HepG2 (cell line): ENCODE data around the gene HSP90AB1. TPM values are rescaled to one million over a fixed set of nuclear protein-coding genes. Genes with fewer than 3 reads are reported as not detected.

Experiments
- ATF1 ChIP-seq: IDR thresholded peaks from 2 replicates; pipeline ENCODE4 v1.6.1; 2016; ENCODE audit warnings: mild to moderate bottlenecking, control low read depth
- GATAD2A ChIP-seq: IDR thresholded peaks from 2 replicates; pipeline ENCODE4 v1.6.1; 2016
- MED13 ChIP-seq: sonication (generic); formaldehyde crosslinking; IDR thresholded peaks from 2 replicates; pipeline ENCODE4 v1.5.0; 2020; ENCODE audit warnings: missing genetic modification reagents
- MEIS2 ChIP-seq: sonication (generic); formaldehyde crosslinking; IDR thresholded peaks from 2 replicates; pipeline ENCODE4 v1.9.0; 2021; ENCODE audit warnings: mild to moderate bottlenecking, missing genetic modification reagents
- NCOA2 ChIP-seq: sonication (generic); formaldehyde crosslinking; IDR thresholded peaks from 2 replicates; pipeline ENCODE4 v1.8.0; 2022; ENCODE audit warnings: inconsistent platforms
- RARA ChIP-seq: IDR thresholded peaks from 2 replicates; pipeline ENCODE4 v1.6.1; 2016; ENCODE audit warnings: missing genetic modification reagents, missing compliant biosample characterization
- TFDP1 ChIP-seq: IDR thresholded peaks from 2 replicates; pipeline ENCODE4 v1.6.1; 2016; ENCODE audit warnings: missing compliant biosample characterization, missing genetic modification reagents, borderline replicate concordance
- ZNF274 ChIP-seq: sonication (generic); formaldehyde crosslinking; IDR thresholded peaks from 2 replicates; pipeline ENCODE4 v1.5.1; 2020; ENCODE audit warnings: mild to moderate bottlenecking, missing genetic modification reagents
- ZNF546 ChIP-seq: sonication (generic); formaldehyde crosslinking; conservative IDR thresholded peaks from 2 replicates; pipeline ENCODE4 v1.8.1; 2023; ENCODE audit warnings: mild to moderate bottlenecking, missing genetic modification reagents
- ZNF724P ChIP-seq: sonication (generic); formaldehyde crosslinking; IDR thresholded peaks from 2 replicates; pipeline ENCODE4 v1.8.0; 2022; ENCODE audit warnings: missing genetic modification reagents, borderline replicate concordance
- ZNF770 ChIP-seq: sonication (generic); formaldehyde crosslinking; IDR thresholded peaks from 2 replicates; pipeline ENCODE4 v1.5.0; 2020; ENCODE audit warnings: mild to moderate bottlenecking, missing genetic modification reagents
- ZNF850 ChIP-seq: sonication (generic); formaldehyde crosslinking; conservative IDR thresholded peaks from 2 replicates; pipeline ENCODE4 v1.9.0; 2021; ENCODE audit warnings: mild to moderate bottlenecking, missing genetic modification reagents
- polyA plus RNA-seq, 8 experiments: library from polyadenylated mRNA; depleted of rRNA in 3 of 8; stranded (reverse) in 7 of 8; unstranded in 1 of 8; fragments of >200 nt; fragmentation: Illumina TruSeq in 4 of 8; extraction: Trizol in 4 of 8; gene quantifications; 2 replicates each; pipeline versions ENCODE4 v1.2.1 to v1.2.3, GENCODE V29; 2011 to 2016; ENCODE audit warnings: low read depth in 4 of 8, missing spikeins in 1 of 8, mixed read lengths in 1 of 8; ENCODE audit not compliant: insufficient read depth in 1 of 8
- total RNA-seq, 5 experiments: library from RNA; depleted of rRNA; stranded (reverse); fragments of >200 nt; fragmentation: Illumina TruSeq; extraction: Trizol; gene quantifications; 2 replicates each; pipeline ENCODE4 v1.2.3, GENCODE V29; 2016; ENCODE audit warnings: low read depth in 1 of 5
- TF ChIP-seq, protein P1 (sequence below): sonication (generic); formaldehyde crosslinking; IDR thresholded peaks from 2 replicates; pipeline ENCODE4 v1.5.0; 2020; ENCODE audit warnings: missing genetic modification reagents, mild to moderate bottlenecking, borderline replicate concordance
- TF ChIP-seq, protein P2 (sequence below): sonication (generic); formaldehyde crosslinking; IDR thresholded peaks from 2 replicates; pipeline ENCODE4 v1.5.0; 2020; ENCODE audit warnings: mild to moderate bottlenecking, low read depth, missing genetic modification reagents, borderline replicate concordance
- TF ChIP-seq, protein P3 (sequence below): sonication (generic); formaldehyde crosslinking; IDR thresholded peaks from 2 replicates; pipeline ENCODE4 v1.9.0; 2022; ENCODE audit warnings: missing genetic modification reagents, mild to moderate bottlenecking, borderline replicate concordance
- TF ChIP-seq, protein P4 (sequence below): sonication (generic); formaldehyde crosslinking; IDR thresholded peaks from 2 replicates; pipeline ENCODE4 v1.5.0; 2020; ENCODE audit warnings: missing genetic modification reagents

HSP90AB1 gene
- total and polyA plus RNA-seq, 2 of the 13 experiments (the other 11 are each of a cell fraction or from before 2014, with no cell fraction given): 1,325 to 1,472 TPM

DNA sequence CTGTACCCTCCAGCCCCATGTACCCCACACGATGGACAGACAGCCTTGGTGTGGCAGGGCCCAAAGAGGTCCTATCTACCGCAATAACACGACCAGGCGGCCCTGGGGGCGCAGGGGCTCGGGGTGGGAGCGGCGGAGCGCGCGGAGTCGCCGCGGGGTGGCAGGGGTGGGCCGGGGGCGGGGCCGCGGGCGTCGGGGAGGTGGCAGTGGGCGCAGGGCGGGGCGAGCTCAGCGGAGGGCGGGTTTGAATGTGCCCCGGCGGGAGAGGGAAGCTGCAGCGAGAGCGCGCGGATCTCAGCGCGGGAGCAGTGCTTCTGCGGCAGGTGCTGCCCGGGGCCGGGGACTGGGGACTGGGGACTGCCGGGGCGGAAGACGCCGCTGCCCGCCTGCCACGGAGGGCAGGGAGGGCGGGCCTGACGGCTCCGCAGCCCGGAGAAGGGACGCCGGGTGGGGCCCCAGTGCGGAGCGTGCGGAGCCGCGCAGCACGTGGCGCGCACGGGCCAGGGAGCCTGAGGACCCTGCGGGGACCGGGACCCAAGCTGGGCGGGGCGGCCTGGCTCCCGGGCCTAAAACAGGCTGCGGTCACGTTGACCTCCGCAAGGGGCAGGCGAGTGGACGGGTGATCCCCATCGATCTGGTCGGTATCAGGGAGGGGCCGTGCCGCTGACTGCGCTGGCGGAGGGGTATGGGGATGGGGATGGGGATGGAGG lies 23.4 kb upstream of the HSP90AB1 start, which contains the start of gene SLC29A1 (continued):
- TF ChIP-seq TFDP1 (CRISPR knock-in tag) (peak; percentile 91; the same call in 1 of the 2 replicates), ZNF274 (CRISPR knock-in tag) (peak; percentile 24; the same call in 1 of the 2 replicates), ZNF850 (CRISPR knock-in tag) (no peak), ZNF724P (CRISPR knock-in tag) (peak; percentile 66; the same call in 1 of the 2 replicates), ATF1 (CRISPR knock-in tag) (no peak), ZNF770 (CRISPR knock-in tag) (peak; percentile 47), RARA (peak; percentile 42; the same call in 1 of the 2 replicates), MEIS2 (peak; percentile 83), MED13 (CRISPR knock-in tag) (peak; percentile 49; the same call in 1 of the 2 replicates), GATAD2A (CRISPR knock-in tag) (no peak), ZNF546 (CRISPR knock-in tag) (peak; percentile 88), NCOA2 (CRISPR knock-in tag) (0 out of 2 replicates have a peak, but pooled peaks have one; percentile 21)
- TF ChIP-seq, protein P1, sequence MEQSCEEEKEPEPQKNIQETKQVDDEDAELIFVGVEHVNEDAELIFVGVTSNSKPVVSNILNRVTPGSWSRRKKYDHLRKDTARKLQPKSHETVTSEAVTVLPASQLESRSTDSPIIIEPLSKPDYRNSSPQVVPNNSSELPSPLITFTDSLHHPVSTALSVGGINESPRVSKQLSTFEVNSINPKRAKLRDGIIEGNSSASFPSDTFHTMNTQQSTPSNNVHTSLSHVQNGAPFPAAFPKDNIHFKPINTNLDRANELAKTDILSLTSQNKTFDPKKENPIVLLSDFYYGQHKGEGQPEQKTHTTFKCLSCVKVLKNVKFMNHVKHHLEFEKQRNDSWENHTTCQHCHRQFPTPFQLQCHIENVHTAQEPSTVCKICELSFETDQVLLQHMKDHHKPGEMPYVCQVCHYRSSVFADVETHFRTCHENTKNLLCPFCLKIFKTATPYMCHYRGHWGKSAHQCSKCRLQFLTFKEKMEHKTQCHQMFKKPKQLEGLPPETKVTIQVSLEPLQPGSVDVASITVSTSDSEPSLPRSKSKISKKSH (CRISPR knock-in tag): peak; percentile 65; the same call in 1 of the 2 replicates
- TF ChIP-seq, protein P2, sequence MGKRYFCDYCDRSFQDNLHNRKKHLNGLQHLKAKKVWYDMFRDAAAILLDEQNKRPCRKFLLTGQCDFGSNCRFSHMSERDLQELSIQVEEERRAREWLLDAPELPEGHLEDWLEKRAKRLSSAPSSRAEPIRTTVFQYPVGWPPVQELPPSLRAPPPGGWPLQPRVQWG: no peak
- TF ChIP-seq, protein P3, sequence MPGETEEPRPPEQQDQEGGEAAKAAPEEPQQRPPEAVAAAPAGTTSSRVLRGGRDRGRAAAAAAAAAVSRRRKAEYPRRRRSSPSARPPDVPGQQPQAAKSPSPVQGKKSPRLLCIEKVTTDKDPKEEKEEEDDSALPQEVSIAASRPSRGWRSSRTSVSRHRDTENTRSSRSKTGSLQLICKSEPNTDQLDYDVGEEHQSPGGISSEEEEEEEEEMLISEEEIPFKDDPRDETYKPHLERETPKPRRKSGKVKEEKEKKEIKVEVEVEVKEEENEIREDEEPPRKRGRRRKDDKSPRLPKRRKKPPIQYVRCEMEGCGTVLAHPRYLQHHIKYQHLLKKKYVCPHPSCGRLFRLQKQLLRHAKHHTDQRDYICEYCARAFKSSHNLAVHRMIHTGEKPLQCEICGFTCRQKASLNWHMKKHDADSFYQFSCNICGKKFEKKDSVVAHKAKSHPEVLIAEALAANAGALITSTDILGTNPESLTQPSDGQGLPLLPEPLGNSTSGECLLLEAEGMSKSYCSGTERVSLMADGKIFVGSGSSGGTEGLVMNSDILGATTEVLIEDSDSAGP (CRISPR knock-in tag): peak; percentile 85
- TF ChIP-seq, protein P4, sequence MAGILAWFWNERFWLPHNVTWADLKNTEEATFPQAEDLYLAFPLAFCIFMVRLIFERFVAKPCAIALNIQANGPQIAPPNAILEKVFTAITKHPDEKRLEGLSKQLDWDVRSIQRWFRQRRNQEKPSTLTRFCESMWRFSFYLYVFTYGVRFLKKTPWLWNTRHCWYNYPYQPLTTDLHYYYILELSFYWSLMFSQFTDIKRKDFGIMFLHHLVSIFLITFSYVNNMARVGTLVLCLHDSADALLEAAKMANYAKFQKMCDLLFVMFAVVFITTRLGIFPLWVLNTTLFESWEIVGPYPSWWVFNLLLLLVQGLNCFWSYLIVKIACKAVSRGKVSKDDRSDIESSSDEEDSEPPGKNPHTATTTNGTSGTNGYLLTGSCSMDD (CRISPR knock-in tag): peak; percentile 44; the same call in 1 of the 2 replicates
